ENCODE results near the gene FOXP1. TPM values are rescaled to one million over a fixed set of nuclear protein-coding genes. Genes with fewer than 3 reads are reported as not detected.
"Not testable (repeated sequence)": the region's sequence is repeated elsewhere in the genome, so short reads cannot be mapped to it uniquely, and the experiment has no call there.

FOXP1 gene
- total RNA-seq, 2 experiments from 2014 or later = 203 to 205 TPM

- Mint-ChIP-seq H3K4me3 (peak overlapping the region; percentile 76), H3K36me3 (peaks cover 21% of the 10 kb centered on the region), H3K27me3 (no peaks in the 10 kb centered on the region), H3K9me3 (peaks cover 6% of the 10 kb centered on the region), H3K27ac (peak overlapping the region; percentile 98), H3K4me1 (peaks cover 91% of the 10 kb centered on the region)
- DNase-seq = no peak
Measured at GRCh38 chr3:71444861-71445259, 138.7 kb downstream of the FOXP1 start.

DNA sequence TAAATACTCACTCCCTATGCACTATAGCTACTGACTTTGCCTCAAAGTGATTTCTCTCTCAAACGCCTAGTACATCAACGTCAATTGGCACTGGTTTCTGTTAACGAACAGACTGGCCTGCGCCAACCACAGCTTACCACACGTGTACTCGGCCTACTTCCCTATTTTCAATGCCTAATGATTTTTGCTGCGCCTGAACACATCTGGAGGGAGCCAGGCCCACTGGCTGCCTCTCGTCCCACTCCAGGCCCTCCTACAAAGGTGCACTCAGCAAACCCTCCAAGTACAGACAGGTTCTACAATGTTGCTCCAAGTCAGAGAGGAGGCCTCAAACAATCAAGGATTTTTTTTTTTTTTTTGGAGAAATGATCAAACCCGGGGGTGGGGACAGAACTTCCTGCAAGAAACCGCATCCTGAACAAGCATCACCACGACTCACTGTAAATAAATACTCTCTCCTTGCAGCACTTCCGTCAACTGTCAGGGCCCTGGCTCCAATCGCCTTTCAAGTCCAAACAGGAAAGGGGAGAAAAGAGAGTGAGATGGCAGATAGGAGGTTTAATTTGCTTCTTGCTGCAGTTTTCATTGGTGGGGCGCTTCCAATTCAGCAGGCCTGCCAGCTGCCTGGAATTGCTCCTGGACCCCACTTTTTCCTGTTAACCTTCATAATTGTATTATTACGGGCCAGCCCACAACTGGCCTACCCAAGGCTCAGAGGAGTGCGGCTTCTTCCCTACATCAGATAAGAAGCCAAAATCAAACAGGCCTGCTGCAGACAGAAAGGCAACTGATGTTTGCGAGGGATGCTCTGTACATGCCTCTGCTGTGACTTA lies 139.3 kb downstream of the FOXP1 start:
- Mint-ChIP-seq H3K4me3 (peak overlapping the region; percentile 76), H3K4me1 (peaks cover 90% of the 10 kb centered on the region), H3K27me3 (no peaks in the 10 kb centered on the region), H3K9me3 (peaks cover 6% of the 10 kb centered on the region), H3K27ac (peak overlapping the region; percentile 98), H3K36me3 (peaks cover 26% of the 10 kb centered on the region)
- DNase-seq = peak; percentile 61

- H3K27ac Mint-ChIP-seq = peak overlapping the region; percentile 98
- H3K4me3 Mint-ChIP-seq = peak overlapping the region; percentile 41
- peaks cover 90% of the 10 kb centered on the region for H3K4me1 Mint-ChIP-seq
- no peak for DNase-seq
- H3K27me3 Mint-ChIP-seq = no peaks in the 10 kb centered on the region
- peaks cover 6% of the 10 kb centered on the region for H3K9me3 Mint-ChIP-seq
- H3K36me3 Mint-ChIP-seq = peaks cover 29% of the 10 kb centered on the region
Measured at GRCh38 chr3:71443332-71443731, 140.2 kb downstream of the FOXP1 start.

GRCh38 chr3:71442652-71443042 lies 140.9 kb downstream of the FOXP1 start:
- Mint-ChIP-seq H3K9me3 (peaks cover 6% of the 10 kb centered on the region), H3K4me1 (peaks cover 90% of the 10 kb centered on the region), H3K36me3 (peaks cover 32% of the 10 kb centered on the region), H3K27me3 (no peaks in the 10 kb centered on the region), H3K27ac (peak overlapping the region; percentile 98), H3K4me3 (peak overlapping the region; percentile 64)
- no peak for DNase-seq

GRCh38 chr3:71441925-71442651 lies 141.4 kb downstream of the FOXP1 start:
- Mint-ChIP-seq H3K36me3 (peaks cover 33% of the 10 kb centered on the region), H3K27me3 (no peaks in the 10 kb centered on the region), H3K9me3 (peaks cover 6% of the 10 kb centered on the region), H3K4me3 (peak overlapping the region; percentile 64), H3K27ac (peak overlapping the region; percentile 98), H3K4me1 (peaks cover 90% of the 10 kb centered on the region)
- DNase-seq = no peak

DNA sequence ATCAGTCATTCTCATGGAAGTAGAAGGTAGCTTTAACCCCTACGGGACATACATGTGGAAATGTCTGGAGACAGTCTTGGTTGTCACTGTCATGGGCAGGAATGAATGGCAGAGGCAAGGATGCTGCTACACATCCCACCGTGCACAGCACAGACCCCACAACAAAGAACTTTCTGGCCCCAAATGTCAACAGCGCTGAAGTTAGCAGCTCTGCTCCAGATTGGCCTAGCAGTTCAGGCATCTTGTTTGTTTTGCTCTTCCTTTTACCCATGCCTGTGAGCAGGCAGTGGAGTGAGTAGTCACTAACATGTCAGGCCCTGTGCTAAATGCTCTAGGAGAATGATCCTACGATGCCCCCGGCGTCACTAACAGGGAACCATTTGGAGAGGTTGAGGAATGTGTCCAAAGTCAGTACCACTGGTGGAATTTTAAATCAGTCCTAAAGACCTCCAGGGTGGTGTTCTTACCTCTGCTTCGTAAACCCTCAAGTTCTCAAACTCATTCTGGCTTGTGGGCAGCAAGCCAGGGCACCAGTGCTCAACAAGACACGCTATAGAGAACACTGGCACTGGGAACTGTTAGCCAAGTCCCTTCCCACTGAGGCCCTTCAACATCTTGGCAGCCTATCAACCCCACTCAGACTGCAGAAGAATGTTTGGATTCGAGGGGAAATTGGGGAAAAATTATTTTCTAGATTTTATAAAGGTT lies 142.2 kb downstream of the FOXP1 start:
- Mint-ChIP-seq H3K36me3 (peaks cover 28% of the 10 kb centered on the region), H3K27me3 (no peaks in the 10 kb centered on the region), H3K9me3 (peaks cover 6% of the 10 kb centered on the region), H3K27ac (peak overlapping the region; percentile 98), H3K4me3 (peak overlapping the region; percentile 57), H3K4me1 (peaks cover 90% of the 10 kb centered on the region)
- DNase-seq = no peak

GRCh38 chr3:71438904-71439303 lies 144.6 kb downstream of the FOXP1 start:
- Mint-ChIP-seq H3K27me3 (no peaks in the 10 kb centered on the region), H3K4me1 (peaks cover 88% of the 10 kb centered on the region), H3K9me3 (peaks cover 5% of the 10 kb centered on the region), H3K27ac (peak overlapping the region; percentile 98), H3K4me3 (no peak overlapping the region), H3K36me3 (peaks cover 23% of the 10 kb centered on the region)
- DNase-seq = no peak

- H3K27me3 Mint-ChIP-seq = no peaks in the 10 kb centered on the region
- H3K27ac Mint-ChIP-seq = peak overlapping the region; percentile 98
- H3K36me3 Mint-ChIP-seq = peaks cover 23% of the 10 kb centered on the region
- no peak for DNase-seq
- no peak overlapping the region for H3K4me3 Mint-ChIP-seq
- H3K9me3 Mint-ChIP-seq = peaks cover 5% of the 10 kb centered on the region
- H3K4me1 Mint-ChIP-seq = peaks cover 89% of the 10 kb centered on the region
Measured at GRCh38 chr3:71438071-71438685, 145.3 kb downstream of the FOXP1 start.

DNA sequence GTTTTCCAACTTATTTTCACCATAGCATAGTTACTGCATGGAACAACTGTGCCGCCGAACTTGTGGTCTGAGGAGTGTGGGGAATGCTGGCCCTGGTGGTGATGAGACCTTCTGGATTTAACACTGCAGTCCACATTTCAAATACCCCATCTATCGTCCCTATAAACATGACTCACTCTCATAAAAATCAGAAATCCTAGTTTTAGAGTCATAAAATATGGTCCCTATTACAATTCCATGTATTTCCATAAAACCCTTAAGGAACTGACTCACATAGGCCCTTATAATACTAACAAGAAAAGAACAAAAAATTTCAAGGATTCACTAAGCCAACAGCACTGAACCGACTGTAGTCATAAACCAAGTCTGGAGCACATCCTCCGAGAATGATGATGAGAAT lies 147.2 kb downstream of the FOXP1 start:
- peaks cover 5% of the 10 kb centered on the region for H3K9me3 Mint-ChIP-seq
- no peak overlapping the region for H3K4me3 Mint-ChIP-seq
- peak overlapping the region; percentile 39 for H3K27ac Mint-ChIP-seq
- DNase-seq = no peak
- H3K4me1 Mint-ChIP-seq = peaks cover 89% of the 10 kb centered on the region
- peaks cover 32% of the 10 kb centered on the region for H3K36me3 Mint-ChIP-seq
- no peaks in the 10 kb centered on the region for H3K27me3 Mint-ChIP-seq

GRCh38 chr3:71435836-71436235 lies 147.7 kb downstream of the FOXP1 start:
- peaks cover 89% of the 10 kb centered on the region for H3K4me1 Mint-ChIP-seq
- H3K27me3 Mint-ChIP-seq, H3K9me3 Mint-ChIP-seq, H3K4me3 Mint-ChIP-seq, DNase-seq: not testable (repeated sequence)
- peaks cover 32% of the 10 kb centered on the region for H3K36me3 Mint-ChIP-seq
- peak overlapping the region; percentile 39 for H3K27ac Mint-ChIP-seq

DNA sequence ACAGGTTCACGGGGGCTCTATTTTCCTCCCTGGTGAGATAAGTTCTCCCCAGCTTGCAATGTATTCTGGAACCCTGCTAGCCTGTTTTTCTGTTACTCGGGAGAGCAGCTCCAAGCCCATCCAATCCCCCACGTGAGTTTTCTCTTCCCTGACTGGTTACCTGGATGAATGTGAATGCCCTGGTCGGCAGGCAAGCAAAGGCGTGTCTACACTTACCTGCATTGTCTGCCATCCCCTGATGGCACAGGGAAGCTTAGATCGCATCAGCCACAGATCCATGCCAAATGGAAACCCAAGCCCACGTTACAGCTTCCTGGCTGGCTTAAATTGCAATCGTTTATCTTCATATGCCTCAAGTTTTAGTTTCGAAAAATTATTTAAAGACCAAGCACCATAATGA lies 149.9 kb downstream of the FOXP1 start:
- DNase-seq = no peak
- Mint-ChIP-seq H3K4me3 (peak overlapping the region; percentile 51), H3K27ac (peak overlapping the region; percentile 93), H3K9me3 (peaks cover 5% of the 10 kb centered on the region), H3K27me3 (no peaks in the 10 kb centered on the region), H3K36me3 (peaks cover 26% of the 10 kb centered on the region), H3K4me1 (peaks cover 87% of the 10 kb centered on the region)

DNA sequence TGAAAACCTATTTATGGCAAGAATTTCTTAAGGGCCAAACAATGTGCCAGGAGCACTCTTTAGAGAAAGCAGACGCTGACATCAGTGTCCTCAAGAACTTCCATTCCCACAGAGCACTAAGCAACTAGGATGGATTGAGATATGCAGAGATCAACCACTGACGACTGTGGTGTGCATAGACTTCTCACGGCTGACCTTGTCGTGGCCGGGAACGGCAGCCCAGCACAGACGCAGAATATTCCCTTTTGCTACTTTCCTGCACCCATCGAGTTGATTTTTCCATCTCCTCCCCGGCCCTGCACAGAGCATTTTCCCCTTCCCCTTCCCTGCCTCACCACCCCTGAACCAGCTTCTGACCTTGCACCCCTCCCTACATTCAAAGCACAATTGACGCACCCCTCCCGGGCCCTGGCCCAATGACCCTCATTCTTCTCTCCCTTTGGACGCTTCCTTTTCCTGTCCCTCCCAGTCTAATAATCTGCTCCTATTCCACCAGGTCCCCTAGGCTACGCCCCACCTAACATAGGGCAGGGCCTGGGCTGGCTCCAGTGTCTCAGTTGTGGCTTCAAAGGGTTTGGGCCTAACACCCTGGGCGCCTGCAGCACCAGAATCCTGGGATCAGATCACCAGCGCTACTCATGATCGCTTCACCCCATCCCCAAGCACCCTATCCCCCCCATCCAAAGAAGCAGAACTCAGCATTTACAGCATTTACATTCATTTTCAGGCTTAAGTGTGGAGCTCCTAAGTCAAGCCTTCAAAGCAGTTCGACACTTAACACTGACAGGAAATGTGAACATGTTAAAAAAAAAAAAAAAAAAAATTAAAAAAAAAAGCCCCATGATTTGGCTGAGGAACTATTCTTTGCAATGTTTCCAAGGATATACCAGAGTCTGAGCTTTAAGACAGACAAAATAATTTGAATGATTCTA lies 151.2 kb downstream of the FOXP1 start:
- Mint-ChIP-seq H3K4me1 (peaks cover 86% of the 10 kb centered on the region), H3K27me3 (no peaks in the 10 kb centered on the region), H3K9me3 (peaks cover 5% of the 10 kb centered on the region), H3K36me3 (peaks cover 24% of the 10 kb centered on the region), H3K4me3 (peak overlapping the region; percentile 74), H3K27ac (peak overlapping the region; percentile 93)
- no peak for DNase-seq

DNA sequence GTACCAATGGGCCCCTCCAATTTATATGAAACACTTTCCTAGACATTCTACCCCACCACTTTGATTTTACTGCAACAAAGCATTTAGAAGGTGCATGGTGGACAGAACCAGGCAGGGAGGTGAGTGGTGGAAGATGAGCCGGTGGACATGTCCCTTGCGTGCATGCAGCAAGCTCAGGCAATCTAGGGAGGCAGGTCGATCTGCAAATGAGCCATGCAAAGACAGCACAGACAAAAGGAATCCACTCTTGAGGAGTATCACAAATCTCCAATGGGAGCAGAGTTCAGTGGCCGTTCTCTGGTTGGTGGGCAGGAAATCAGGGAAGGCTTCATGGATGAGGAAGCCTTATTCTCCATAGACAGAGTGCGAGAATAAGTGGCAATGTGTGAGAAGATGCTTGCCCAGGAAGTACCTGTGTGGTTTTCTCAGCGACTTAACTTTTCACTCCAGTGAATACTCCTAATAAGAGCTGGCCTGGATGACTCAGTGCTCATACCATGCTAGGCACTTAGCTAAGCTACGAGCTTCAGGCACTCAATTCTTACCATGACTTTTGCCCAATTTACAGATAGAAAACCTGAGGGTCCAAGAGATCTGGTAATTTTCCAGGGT lies 152.5 kb downstream of the FOXP1 start:
- H3K9me3 Mint-ChIP-seq = peaks cover 5% of the 10 kb centered on the region
- H3K27ac Mint-ChIP-seq = peak overlapping the region; percentile 93
- no peak for DNase-seq
- H3K4me1 Mint-ChIP-seq = peaks cover 84% of the 10 kb centered on the region
- no peak overlapping the region for H3K4me3 Mint-ChIP-seq
- no peaks in the 10 kb centered on the region for H3K27me3 Mint-ChIP-seq
- peaks cover 31% of the 10 kb centered on the region for H3K36me3 Mint-ChIP-seq

All from activated naive CD8-positive, alpha-beta T cell treated with anti-CD3 and anti-CD28 coated beads for 36 hours (primary cell).